ENCODE measurements around the gene DENND5A.
"Not testable (repeated sequence)": the region's sequence is repeated elsewhere in the genome, so short reads cannot be mapped to it uniquely, and the experiment has no call there.

Gene DENND5A

DNA sequence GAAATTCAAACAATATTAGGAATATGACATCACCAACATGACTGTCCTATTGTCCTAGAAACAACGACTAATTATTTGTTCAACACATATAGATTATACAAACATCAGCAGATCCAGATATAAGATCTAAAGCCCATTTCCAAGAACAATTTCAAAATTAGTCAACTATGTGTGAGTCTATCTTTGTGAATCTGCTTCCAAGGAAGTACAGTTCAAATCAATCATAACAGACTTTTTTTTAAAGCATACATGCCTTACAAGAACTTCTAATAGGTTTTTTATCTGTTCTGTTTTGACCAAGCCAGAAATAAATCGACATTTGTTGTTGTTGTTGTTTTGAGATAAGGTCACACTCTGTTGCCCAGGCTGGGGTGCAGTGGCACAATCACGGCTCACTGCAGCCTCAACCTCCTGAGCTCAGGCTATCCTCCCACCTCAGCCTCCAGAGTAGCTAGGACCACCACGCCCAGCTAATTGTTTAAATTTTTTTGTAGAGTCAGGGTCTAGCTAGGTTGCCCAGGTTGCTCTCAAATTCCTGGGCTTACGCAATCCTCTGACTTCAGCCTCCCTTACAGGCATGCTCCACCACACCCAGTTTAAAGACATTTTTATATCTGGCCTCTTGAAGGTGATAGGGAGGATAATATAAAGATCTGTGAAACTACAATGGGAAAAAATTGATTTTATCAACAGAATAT, 54.8 kb downstream of the DENND5A start:
- DNase-seq, result no peak

DNA sequence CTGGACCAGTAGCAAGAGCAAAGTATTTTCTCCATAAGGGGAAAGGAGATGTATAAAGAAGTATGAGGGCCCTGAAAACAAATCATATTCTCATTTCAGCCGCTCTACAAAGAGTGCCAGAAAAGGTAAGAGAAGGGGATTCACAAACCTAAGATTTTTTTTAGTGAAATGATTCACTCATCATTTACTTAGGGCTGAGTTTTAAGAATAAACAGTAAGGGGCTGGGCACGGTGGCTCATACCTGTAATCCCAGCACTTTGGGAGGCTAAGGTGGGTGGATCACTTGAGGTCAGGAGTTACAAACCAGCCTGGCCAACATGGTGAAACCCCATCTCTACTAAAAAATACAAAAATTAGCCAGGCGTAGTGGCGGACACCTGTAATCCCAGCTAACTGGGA, 55.5 kb downstream of the DENND5A start:
- not testable (repeated sequence) for DNase-seq

DNA sequence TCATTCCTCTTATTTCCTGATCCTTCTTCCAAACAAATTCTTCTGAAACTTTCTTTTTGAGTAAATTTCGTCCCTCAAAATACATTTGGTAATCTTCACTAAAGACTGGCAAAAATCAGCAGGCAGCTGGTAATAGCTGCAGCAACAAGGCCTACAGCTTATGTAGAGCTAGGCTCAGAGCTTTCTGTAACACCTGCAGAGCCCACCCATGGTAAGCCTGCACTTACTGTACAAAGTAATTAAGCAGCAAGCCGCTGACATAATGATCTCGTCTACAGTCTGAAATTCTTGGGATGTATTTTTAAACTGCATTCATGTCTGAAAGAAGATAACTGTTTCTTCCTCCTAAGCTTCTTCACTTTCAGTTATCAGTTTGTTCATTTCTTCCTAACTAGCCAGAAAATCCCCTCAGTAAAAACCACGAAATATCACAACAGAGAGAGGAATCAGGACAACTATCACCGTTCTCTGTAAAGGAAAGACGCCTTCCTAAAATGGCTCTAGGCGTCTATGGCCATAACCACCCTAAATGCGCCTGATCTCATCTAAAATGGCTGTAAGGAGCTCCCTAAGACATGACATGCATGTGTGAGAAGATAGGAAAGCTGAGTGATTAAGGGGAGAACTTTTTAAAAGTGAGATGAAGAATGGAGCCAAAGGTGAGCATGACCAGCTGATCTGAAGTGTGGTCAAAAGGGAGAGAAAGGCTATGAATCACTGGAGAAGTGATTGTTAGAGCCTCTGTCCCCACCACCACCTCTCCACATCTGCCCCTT, 56.2 kb downstream of the DENND5A start:
- DNase-seq, result no peak

DNA sequence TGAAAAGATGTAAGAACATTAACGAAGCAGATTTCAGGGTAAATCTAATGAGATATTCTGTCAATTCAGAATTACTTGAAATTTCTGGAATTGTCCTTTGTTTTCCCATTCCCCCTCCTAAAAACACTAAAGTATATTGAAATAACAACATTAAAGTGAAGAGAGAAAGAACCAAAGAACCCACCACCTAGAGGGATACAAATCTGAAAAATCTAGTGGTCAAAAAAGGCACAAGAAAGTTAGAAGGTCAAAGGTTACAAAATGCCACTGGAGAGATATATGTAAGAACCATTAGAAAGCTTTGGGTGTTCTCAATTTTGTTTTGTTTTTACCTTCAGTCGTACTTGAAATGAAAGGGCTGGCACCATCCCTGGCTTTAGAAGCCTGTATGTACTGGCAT, 57.9 kb downstream of the DENND5A start:
- no peak for DNase-seq

DNA sequence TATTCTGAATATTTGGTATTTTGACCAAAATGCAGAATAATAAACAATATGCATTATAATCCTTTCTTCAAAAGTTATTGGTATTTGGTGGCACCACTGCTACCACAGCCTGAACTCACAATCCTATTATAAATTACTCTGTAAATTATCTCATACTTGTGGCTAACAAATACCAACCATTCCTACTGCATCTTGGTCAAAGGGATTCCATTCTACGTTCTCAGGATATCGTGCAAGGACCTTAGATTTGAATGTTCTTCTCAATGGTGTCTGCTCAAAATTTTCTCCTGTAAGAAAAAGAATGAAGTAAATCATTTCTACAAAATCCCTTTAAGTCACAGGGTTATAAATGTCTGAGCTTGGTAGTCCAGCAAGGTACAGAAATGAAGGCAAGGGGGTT, 58.7 kb downstream of the DENND5A start:
- DNase-seq, result no peak

DNA sequence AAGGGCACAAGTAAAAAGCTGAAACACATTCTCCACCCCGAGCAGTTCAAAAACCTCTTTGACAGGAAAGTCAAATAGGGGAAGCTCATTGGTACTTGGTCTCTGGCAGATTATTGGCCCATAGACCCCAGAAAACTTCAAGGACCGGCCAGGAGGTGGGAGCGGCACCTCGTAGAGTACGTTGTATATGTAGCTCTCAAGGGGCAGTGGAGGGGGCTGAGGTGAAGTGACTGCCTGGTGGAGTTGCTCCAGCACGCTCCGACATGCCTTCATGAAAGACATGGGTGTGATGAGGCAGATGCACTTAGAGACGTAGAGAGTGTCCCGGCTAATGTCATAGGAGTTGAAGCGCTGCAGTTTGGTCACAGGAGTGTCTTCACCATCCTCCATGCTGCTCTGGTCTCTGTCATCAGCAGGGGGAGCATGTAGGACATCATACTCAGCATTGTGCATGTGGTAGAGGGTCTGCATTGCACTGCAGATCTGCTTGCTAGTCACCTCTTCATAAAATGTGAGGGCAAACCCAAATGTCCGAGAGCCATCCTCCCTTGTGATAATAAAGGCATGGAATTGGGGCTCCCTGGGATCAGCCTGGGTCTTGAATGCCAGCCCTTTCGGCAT, 61.3 kb downstream of the DENND5A start:
- DNase-seq, result peak; percentile 3

DNA sequence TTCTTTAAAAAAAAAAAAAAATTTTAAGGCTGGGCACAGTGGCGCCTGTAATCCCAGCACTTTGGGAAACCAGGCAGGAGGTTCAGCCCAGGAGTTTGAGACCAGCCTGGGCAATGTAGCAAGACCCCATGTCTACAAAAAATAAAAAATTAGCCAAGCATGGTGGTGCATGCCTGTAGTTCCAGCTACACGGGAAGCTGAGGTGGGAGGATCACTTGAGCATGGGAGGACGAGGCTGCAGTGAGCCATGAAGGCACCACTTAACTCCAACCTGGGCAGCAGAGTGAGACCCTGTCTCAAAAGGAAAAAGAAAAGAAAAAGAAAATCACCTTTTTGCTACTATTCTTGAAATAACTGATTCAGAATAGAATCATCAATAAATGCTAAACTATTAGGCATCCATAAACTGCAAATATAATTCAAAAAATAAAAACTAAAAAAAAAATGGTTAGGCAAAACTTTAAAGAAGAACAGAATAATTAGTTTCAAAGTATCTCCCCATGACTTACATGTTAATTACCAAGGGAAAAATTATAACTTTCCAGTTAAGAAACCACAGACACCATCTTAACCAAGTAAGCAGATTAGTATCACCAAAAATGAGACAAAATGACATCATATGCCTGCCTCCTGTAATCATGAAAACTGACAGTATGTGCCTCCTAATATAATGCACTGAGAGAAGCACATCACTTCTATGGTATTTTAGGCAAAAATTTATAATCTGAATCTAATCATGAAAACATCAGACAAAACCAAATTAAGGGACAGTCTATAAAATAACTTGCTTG, 63.6 kb downstream of the DENND5A start:
- DNase-seq, result no peak

DNA sequence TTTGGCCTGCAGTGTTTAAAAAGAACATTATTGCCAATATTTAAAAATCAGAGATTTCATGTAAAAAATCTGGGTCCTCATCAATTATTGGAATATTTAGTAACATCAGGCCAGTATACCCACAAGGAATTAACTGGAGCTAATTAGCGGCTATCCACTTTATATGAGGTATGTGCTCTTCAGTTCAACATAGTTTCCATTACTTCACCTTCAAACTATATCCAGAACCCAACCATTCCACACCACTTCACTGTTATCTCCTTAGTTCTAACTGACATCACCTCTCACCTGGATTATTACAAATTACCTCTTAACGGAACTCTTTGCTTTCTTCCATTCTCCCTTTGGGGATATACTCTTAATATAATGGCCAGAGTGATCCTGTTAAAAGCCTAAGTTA, 64.7 kb downstream of the DENND5A start:
- no peak for DNase-seq

DNA sequence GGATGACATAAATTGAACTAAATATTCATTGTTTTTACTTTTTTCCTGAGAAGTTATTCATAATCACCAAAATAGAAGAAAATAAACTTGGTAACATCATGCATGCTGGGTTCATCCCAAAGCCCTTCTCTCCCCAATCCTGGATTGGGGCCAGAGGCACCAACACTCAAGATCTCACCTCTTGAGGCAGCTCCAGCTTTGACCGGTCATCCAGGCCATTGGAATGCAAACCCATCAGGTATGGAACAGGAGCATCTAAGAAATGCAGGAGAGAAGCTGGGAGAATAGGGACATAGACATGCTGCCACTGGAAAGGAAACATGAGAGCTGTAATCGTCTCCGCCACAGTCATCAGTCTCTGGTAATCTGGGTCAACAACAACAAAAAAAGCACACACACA, 71.8 kb downstream of the DENND5A start:
- DNase-seq, result no peak

DNA sequence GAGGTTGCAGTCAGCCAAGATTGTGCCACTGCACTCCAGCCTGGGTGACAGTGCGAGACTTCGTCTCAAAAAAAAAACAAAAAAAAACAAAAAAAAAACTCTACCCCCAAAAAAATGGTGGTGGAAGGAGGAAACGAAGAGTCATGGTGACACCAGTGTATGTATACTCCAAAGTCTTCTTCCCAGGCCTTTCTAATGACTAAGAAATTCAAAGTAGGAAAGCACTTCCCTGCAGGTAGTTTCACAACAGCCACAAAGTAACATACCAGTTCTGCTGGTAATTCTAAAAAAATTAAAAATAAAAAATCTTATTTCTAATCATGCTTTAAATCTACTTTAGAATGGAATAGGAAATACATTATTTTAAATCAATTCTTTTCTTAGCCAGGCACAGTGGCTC, 72.6 kb downstream of the DENND5A start:
- DNase-seq, result no peak

DNA sequence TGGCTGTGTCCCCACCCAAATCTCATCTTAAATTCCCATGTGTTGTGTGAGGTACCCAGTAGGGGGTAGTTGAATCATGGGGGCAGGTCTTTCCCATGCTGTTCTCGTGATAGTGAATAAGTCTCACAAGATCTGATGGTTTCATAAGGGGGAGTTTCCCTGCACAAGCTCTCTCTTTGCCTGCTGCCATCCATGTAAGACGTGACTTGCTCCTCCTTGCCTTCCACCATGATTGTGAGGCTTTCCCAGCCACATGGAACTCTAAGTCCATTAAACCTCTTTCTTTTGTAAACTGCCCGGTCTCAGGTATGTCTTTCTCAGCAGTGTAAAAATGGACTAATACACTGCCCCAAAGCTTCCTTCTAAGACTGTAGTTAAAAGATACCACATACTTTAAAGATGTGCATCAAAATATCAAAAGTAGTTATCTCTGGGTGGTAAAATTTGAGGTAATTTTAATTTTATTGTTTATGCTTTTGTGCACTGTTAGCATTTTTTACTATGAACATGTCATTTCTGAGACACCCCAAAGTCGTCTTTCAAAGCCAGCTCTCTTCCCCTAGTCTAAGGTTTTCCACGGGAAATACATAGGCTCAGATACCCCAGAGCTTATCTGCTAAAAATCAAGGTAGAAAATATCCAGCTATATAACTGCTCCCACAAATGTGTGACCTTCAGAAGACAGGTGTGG, 74.7 kb downstream of the DENND5A start:
- not testable (repeated sequence) for DNase-seq

DNA sequence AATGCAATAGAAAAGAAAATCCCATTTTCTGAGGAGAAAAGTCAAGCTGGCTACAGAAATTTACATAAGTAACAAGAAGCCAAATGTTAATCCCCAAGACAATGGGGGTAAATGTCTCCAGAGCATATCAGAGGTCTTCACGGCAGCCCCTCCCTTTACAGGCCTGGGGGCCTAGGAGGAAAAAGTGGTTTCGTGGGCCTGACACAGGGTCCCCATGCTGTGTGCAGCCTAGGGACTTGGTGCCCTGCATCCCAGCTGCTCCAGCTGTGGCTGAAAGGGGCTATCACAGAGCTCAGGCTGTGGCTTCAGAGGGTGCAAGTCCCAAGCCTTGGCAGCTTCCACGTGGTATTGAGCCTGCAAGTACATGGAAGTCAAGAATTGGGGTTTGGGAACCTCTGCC, 76.3 kb downstream of the DENND5A start:
- not testable (repeated sequence) for DNase-seq

DNA sequence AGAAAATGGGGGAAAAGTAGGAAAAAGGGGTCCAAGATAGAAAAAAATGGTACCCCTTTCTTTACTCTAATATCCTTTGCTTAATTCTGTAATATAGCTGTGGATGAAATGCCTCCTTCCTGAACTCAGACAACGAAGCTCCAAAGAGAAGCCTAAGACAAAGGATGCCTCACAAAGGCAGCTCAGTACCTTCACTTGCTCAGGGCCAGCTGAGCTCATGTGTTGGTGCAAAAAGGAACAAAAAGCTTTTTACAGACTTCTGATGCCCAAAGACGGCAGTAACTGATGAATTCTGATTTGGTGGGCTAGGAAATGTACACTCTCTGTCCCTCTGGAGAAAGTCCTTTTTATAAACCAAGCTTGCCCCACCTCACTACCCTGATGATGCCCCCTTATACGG, 77.5 kb downstream of the DENND5A start:
- DNase-seq, result no peak

DNA sequence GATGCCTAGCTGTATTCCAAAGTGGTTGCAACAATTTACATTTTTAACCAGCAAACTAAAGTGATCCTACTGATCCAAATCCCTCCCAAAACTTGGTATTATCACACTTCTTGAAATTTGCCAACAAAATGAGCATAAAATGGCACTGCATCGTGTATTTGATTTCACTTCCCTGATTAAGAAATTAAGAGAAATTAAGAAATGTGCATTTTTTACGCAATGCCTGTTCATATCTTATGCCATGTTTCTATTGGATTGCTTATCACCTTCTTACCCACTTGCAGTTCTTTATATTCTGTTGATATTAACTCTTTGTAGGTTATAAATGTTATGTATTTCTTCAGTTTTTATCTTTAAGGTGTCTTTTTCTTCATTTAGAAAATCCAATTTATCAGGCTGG, 80.6 kb downstream of the DENND5A start:
- no peak for DNase-seq

DNA sequence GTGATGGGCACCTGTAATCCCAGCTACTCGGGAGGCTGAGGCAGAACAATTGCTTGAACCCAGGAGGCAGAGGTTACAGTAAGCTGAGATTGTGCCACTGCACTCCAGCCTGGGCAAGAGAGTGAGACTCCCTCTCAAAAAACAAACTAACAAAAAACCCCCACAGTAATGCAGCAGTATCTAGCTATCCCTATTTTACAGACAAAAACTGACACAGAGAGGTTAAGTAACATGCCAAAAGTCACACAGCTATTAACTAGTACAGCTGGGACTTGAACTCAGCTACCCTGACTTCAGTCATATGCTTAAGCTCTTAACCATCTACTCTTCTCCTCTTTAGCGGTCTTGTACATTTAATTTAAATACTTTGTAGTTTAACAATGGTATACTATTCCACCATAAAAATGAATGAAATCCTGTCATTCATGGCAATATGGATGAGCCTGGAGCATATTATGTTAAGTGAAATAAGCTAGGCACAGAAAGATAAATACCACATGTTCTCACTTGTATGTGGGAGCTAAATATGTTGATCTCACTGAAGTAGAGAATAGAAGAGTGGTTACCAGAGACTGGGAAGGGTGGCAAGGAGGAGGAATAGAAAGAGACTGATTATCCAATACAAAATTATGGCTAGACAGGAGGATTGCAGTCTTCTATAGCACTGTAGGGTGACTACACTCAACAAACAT, 82.8 kb downstream of the DENND5A start:
- DNase-seq, result no peak

DNA sequence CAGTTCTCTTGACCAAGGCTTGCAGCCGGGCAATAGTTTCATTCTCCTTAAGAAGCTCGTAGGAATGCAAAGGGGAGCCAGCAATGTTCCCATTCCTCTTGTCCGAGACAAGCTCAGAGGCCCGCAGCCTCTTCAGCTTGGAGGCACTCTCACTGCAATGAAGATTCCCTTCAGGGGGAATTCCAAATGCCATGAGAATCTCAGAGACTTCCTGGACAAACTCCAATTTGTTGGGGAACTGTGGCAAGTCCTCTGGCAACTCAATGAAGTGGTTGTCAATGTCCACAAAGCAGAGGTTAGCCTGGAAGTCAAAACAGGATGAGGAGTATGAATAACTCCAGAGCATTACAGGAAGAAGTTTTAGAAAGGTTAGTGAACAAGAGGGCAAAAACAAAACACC, 84.4 kb downstream of the DENND5A start:
- no peak for DNase-seq

DNA sequence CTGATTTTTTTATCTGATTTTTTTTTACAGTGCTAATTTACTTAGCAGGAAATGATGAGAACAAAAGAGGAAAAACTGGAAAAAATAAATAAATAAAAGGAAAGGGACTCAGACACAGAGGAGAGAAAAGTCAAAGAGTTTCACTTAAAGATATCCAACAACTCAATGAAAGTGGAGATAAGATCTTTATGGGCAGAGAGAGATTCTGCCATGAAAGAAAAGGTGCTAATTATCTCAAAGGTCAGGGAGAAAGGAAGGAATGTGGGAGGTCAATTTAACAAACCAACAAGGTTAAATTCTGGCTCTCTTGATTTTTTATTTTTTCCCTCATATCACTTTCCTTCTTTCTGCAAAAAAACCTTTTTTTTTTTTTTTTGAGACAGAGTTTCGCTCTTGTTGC, 86.0 kb downstream of the DENND5A start:
- no peak for DNase-seq

DNA sequence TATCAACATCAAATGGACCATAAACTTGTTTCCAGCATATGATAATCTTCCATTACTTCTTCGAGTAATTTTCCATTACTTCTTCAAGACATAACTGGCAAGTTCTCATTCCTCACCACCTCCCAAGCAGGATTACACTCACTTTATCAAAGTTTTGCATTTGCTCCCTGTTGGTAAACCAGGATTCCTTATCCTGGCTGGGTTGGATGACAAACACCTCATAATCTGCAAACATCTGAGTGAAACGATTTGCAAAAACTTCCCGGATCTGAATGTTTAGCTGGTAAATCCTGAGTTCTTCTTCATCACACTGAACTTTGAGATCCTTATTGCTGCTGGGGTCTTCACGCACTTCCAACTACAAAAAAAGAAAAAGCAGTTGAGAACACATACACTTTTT, 86.4 kb downstream of the DENND5A start:
- DNase-seq, result no peak

DNA sequence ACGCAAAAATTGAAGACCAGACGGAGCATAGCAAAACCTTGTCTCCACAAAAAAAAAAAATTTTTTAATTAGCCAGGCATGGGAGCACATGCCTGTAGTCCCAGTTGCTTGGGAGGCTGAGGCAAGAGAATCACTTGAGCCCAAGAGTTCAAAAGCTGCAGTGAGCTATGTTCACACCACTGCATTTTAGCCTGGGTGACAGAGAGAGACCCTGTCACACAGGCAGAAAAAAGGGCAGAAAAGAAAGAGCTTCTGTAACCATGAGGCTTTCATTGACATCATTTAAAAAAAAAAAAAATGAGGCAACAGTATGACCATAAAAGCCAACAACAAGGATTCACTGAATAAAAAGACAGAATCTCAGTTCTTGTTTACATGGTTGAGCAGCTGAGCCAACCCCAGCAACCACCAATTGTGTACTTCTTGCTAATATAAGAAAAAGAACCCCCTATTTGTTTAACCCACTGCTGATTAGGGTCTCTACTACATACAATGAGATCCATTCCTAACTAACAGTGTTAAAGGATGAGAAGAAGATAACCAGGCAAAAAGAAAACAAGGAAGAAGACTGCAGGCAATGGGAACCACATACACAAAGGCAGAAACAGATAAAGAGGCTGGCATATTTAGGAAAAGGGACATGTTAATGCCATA, 87.6 kb downstream of the DENND5A start:
- no peak for DNase-seq

DNA sequence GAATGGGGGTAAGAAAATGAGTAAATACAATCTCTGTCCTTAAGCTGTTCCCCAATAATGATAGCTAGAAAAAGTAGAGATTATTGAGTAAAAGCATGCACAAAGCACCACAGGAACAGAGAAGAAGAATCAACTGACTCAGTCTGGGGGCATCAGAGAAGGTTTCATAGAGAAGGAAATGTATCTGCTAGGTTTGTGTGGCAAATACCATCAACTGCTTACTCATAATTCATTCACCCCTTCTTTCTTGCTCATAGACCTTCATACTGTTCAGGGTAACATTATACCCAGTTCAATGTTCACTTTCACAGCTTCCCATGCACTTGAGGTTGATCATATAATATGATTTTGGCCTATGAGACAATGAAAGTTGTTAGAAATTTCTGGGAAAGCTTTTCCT, 88.6 kb downstream of the DENND5A start:
- no peak for DNase-seq

DNA sequence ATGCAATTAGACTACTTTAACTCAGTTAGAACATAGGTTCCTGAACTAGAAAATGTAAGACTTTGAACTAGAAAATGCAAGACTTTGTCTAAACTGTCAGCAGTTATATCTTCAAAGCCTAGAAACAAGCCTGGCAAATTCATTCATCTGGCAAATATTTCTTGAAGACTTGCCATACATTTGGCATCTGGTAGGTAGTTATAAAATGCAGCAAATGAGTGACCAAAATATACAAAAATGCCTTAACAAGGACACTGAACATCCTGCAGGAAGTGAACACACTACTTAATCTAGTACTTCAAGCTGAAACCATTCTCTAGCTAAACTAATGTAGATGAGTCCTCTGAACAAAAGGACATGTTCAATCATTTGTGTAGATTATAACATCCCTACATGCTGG, 89.0 kb downstream of the DENND5A start:
- DNase-seq, result no peak

DNA sequence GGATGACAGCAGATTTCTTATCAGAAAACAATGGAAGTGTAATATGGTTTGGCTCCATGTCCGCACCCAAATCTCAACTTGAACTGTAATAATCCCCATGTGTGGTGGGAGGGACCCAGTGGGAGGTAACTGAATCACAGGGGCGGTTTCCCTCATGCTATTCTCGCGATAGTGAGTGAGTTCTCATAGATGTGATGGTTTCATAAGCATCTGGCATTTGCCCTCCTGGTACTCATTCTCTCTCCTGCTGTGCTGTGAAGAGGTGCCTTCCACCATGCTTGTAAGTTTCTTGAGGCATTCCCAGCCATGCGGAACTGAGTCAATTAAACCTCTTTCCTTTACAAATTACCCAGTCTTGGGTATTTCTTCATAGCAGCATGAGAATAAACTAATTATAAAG, 92.8 kb downstream of the DENND5A start:
- no peak for DNase-seq
